HepG2 (cell line): ENCODE data around the gene MINDY2. TPM values are rescaled to one million over a fixed set of nuclear protein-coding genes. Genes with fewer than 3 reads are reported as not detected.

ENCODE experiments used
- ATAC-seq: fragments of 200-7000 bp; cut with Tn5 transposase; 3 replicates; pipeline ENCODE4 v1.9.1; 2020; ENCODE audit warnings: mild to moderate bottlenecking, moderate library complexity
- BruUV-seq: library from RNA; stranded (reverse); fragments of 400-500 nt; replicated peaks from 2 replicates; lab custom pipeline; 2021; lab: Mats Ljungman, UMichigan
- CTCF ChIA-PET: fragments of 300-600 bp; formaldehyde crosslinking; extraction: SDS; loops from one replicate; lab custom pipeline; 2021; ENCODE audit warnings: low total read pairs, inconsistent platforms, low intra/inter-chr PET ratio; lab: Yijun Ruan, JAX
- POLR2A ChIA-PET: fragments of 350-600 bp; sonication (Branson Sonifier 250); formaldehyde crosslinking; loops from one replicate; lab custom pipeline; 2020; ENCODE audit warnings: antibody characterized with exemption, inconsistent platforms; lab: Yijun Ruan, JAX
- DNase-seq: peaks from one replicate; pipeline ENCODE4 v3.0.0-alpha.2; 2015; ENCODE audit warnings: low spot score
- FAIRE-seq: peaks from 3 replicates; lab custom pipeline; 2011; peaks lifted over from hg19 to GRCh38; lab: Jason Lieb, UNC
- H2AFZ ChIP-seq: one replicate; pipeline ENCODE4 v1.6.1; 2011; ENCODE audit warnings: low read length, inconsistent platforms
- H3K27ac ChIP-seq: fragments of 300-600 bp; 3 replicates; pipeline ENCODE4 v1.8.0; 2011; ENCODE audit warnings: mixed run types, mild to moderate bottlenecking, mixed read lengths, low read length, inconsistent platforms; ENCODE audit not compliant: insufficient read depth; ENCODE audit errors: extremely low read length
- H3K27me3 ChIP-seq, 2 experiments: fragments of 200-600 bp in 1 of 2; 2 replicates in 1 of 2; 3 replicates in 1 of 2; pipeline versions ENCODE4 v1.6.0 to v1.8.0; 2011; ENCODE audit warnings: low read length in 2 of 2, mild to moderate bottlenecking in 2 of 2, moderate library complexity in 2 of 2, inconsistent platforms in 1 of 2; ENCODE audit not compliant: insufficient read depth in 2 of 2, control insufficient read depth in 1 of 2
- H3K36me3 ChIP-seq, 2 experiments: fragments of 200-600 bp in 1 of 2; replicated peaks in 1 of 2; 2 replicates in 1 of 2; 3 replicates in 1 of 2; pipeline versions ENCODE4 v1.5.1 to v1.8.0; 2011; ENCODE audit warnings: low read length in 2 of 2, inconsistent platforms in 1 of 2; ENCODE audit not compliant: insufficient read depth in 2 of 2, control insufficient read depth in 1 of 2
- H3K4me1 ChIP-seq: 2 replicates; pipeline ENCODE4 v1.5.1; 2012; ENCODE audit warnings: low read length, inconsistent platforms; ENCODE audit not compliant: insufficient read depth
- H3K4me2 ChIP-seq: 2 replicates; pipeline ENCODE4 v1.6.0; 2011; ENCODE audit warnings: low read depth, low read length, inconsistent platforms
- H3K4me3 ChIP-seq, 3 experiments: fragments of 200-600 bp in 1 of 3; sonication (generic), shearing (Covaris generic) in 1 of 3; replicated peaks in 1 of 3; 2 replicates each; pipeline ENCODE4 v1.5.1; 2011 to 2016; ENCODE audit warnings: low read length in 3 of 3, inconsistent platforms in 2 of 3, low read depth in 2 of 3, mild to moderate bottlenecking in 2 of 3, control low read depth in 1 of 3, mixed read lengths in 1 of 3; ENCODE audit not compliant: insufficient read depth in 1 of 3
- H3K79me2 ChIP-seq: one replicate; pipeline ENCODE4 v1.6.1; 2011; ENCODE audit warnings: low read length, inconsistent platforms; ENCODE audit not compliant: insufficient read depth
- H3K9ac ChIP-seq: 2 replicates; pipeline ENCODE4 v1.6.0; 2011; ENCODE audit warnings: mild to moderate bottlenecking, low read depth, low read length, inconsistent platforms; ENCODE audit not compliant: insufficient read depth
- H3K9me3 ChIP-seq: 2 replicates; pipeline ENCODE4 v1.5.1; 2012; ENCODE audit warnings: mild to moderate bottlenecking, low read length
- H4K20me1 ChIP-seq: 2 replicates; pipeline ENCODE4 v1.6.0; 2011; ENCODE audit warnings: inconsistent platforms, mild to moderate bottlenecking, low read length, moderate library complexity; ENCODE audit not compliant: insufficient read depth
- ADNP ChIP-seq: sonication (generic); formaldehyde crosslinking; IDR thresholded peaks from 2 replicates; pipeline ENCODE4 v1.4.0; 2020; ENCODE audit warnings: missing genetic modification reagents
- CAMTA2 ChIP-seq: sonication (generic); formaldehyde crosslinking; IDR thresholded peaks from 2 replicates; pipeline ENCODE4 v1.4.0; 2020; ENCODE audit warnings: mild to moderate bottlenecking, missing genetic modification reagents, borderline replicate concordance
- ELF3 ChIP-seq: IDR thresholded peaks from 2 replicates; pipeline ENCODE4 v1.6.1; 2016; ENCODE audit warnings: missing genetic modification reagents, missing compliant biosample characterization
- ESRRA ChIP-seq: sonication (generic); formaldehyde crosslinking; IDR thresholded peaks from 2 replicates; pipeline ENCODE4 v1.5.1; 2020; ENCODE audit warnings: mild to moderate bottlenecking, low read depth, missing genetic modification reagents
- FIP1L1 ChIP-seq: fragments of 200-400 bp; formaldehyde crosslinking; IDR thresholded peaks from 2 replicates; pipeline ENCODE4 v1.6.1; 2018; ENCODE audit warnings: low read depth, mild to moderate bottlenecking, low read length, moderate library complexity, borderline replicate concordance; ENCODE audit not compliant: insufficient read depth
- FLYWCH1 ChIP-seq: sonication (generic); formaldehyde crosslinking; IDR thresholded peaks from 2 replicates; pipeline ENCODE4 v1.8.1; 2023; ENCODE audit warnings: mild to moderate bottlenecking, missing genetic modification reagents
- HNRNPK ChIP-seq: fragments of 200-400 bp; formaldehyde crosslinking; IDR thresholded peaks from 2 replicates; pipeline ENCODE4 v1.6.1; 2018; ENCODE audit warnings: low read length, low read depth, moderate library complexity, mild to moderate bottlenecking; ENCODE audit not compliant: poor library complexity, severe bottlenecking
- KAT8 ChIP-seq: IDR thresholded peaks from 2 replicates; pipeline ENCODE4 v1.6.1; 2016; ENCODE audit warnings: missing genetic modification reagents, missing compliant biosample characterization
- MAFF ChIP-seq: IDR thresholded peaks from 2 replicates; pipeline ENCODE4 v1.6.1; 2011; ENCODE audit warnings: low read depth, low read length, improper control_type of control experiment
- RFX1 ChIP-seq: fragments of 450-650 bp; IDR thresholded peaks from 2 replicates; pipeline ENCODE4 v1.6.1; 2017
- ZNF543 ChIP-seq: sonication (generic); formaldehyde crosslinking; IDR thresholded peaks from 2 replicates; pipeline ENCODE4 v1.4.0; 2020; ENCODE audit warnings: mild to moderate bottlenecking, missing genetic modification reagents
- ZNF784 ChIP-seq: sonication (generic); formaldehyde crosslinking; IDR thresholded peaks from 2 replicates; pipeline ENCODE4 v1.5.1; 2020; ENCODE audit warnings: missing genetic modification reagents, mild to moderate bottlenecking, borderline replicate concordance
- ZNF790 ChIP-seq: sonication (generic); formaldehyde crosslinking; IDR thresholded peaks from 2 replicates; pipeline ENCODE4 v1.8.0; 2022; ENCODE audit warnings: missing genetic modification reagents, mild to moderate bottlenecking, borderline replicate concordance
- WGBS: methylation state at CpG from one replicate; pipeline ENCODE4 v1.1.6; 2017; ENCODE audit warnings: low lambda C conversion rate; 5-methylcytosine and 5-hydroxymethylcytosine counted together
- in situ Hi-C: cut with HindIII; loops from 2 replicates; pipeline ENCODE4 v1.10.0; 2017; ENCODE audit warnings: low pct_unique_long_range_greater_than_20kb; ENCODE audit not compliant: extremely low pct_ligation_motif_present
- intact Hi-C: fragments of 100-400 bp; cut with micrococcal nuclease; formaldehyde crosslinking; loops from one replicate; pipeline ENCODE4 v1.10.0; 2022; ENCODE audit not compliant: unreplicated experiment
- polyA plus RNA-seq, 8 experiments: library from polyadenylated mRNA; depleted of rRNA in 3 of 8; stranded (reverse) in 7 of 8; unstranded in 1 of 8; fragments of >200 nt; fragmentation: Illumina TruSeq in 4 of 8; extraction: Trizol in 4 of 8; gene quantifications; 2 replicates each; pipeline versions ENCODE4 v1.2.1 to v1.2.3, GENCODE V29; 2011 to 2016; ENCODE audit warnings: low read depth in 4 of 8, missing spikeins in 1 of 8, mixed read lengths in 1 of 8; ENCODE audit not compliant: insufficient read depth in 1 of 8
- total RNA-seq, 5 experiments: library from RNA; depleted of rRNA; stranded (reverse); fragments of >200 nt; fragmentation: Illumina TruSeq; extraction: Trizol; gene quantifications; 2 replicates each; pipeline ENCODE4 v1.2.3, GENCODE V29; 2016; ENCODE audit warnings: low read depth in 1 of 5

The MINDY2 gene
- total and polyA plus RNA-seq, 2 of the 13 experiments (the other 11 are each of a cell fraction or from before 2014, with no cell fraction given) = 7.2 to 12.6 TPM

- CTCF ChIA-PET = no interaction called here
- no peaks in the 10 kb centered on the region for H3K27me3 ChIP-seq
- no peaks in the 10 kb centered on the region for H3K9me3 ChIP-seq
- no peak for FAIRE-seq
- peaks cover 25% of the 10 kb centered on the region for H4K20me1 ChIP-seq
- 98% methylated on average over 12 of the region's 12 CpGs for WGBS
- TF ChIP-seq KAT8 = no peak
- peak; percentile 90 for TF ChIP-seq HNRNPK
- TF ChIP-seq ELF3 (CRISPR knock-in tag) = no peak
- TF ChIP-seq ESRRA (CRISPR knock-in tag) = no peak
- TF ChIP-seq FIP1L1 = no peak
- TF ChIP-seq, all 625 proteins: peak for 1
- intact Hi-C loops (no loop called here), in situ Hi-C loops (no loop called here)
- DNase-seq (no peak), ATAC-seq (no peak)
- Histone ChIP-seq H3K27ac (no peak overlapping the region), H3K4me3 (no peak overlapping the region), H3K4me2 (no peak overlapping the region), H3K4me1 (peaks cover 26% of the 10 kb centered on the region), H3K79me2 (peaks cover 92% of the 10 kb centered on the region), H3K36me3 (peaks cover 0 to 3% of the 10 kb centered on the region in 2 experiments; a peak in 1 of 5 replicates), H3K9ac (no peak overlapping the region), H2AFZ (no peak overlapping the region)
- no TSS peak for BruUV-seq
- POLR2A ChIA-PET = interaction anchor here (0.7 kb wide), 1 partner anchor 8 kb away, joined by 3 read pairs; no protein-coding TSS in a partner anchor
Measured at GRCh38 chr15:58726867-58727266, 44.2 kb upstream of the MINDY2 start.

- H2AFZ ChIP-seq = no peak overlapping the region
- no TSS peak for BruUV-seq
- DNase-seq = no peak
- POLR2A ChIA-PET = no interaction called here
- H3K9ac ChIP-seq = no peak overlapping the region
- H3K27me3 ChIP-seq = no peaks in the 10 kb centered on the region
- H3K79me2 ChIP-seq = peaks cover 95% of the 10 kb centered on the region
- peaks cover 40% of the 10 kb centered on the region for H3K4me1 ChIP-seq
- 97% methylated on average over 5 of the region's 5 CpGs for WGBS
- H4K20me1 ChIP-seq = peaks cover 34% of the 10 kb centered on the region
- in situ Hi-C loops = no loop called here
- intact Hi-C loops = no loop called here
- no peak overlapping the region for H3K27ac ChIP-seq
- CTCF ChIA-PET = no interaction called here
- no peak overlapping the region for H3K4me3 ChIP-seq
- no peak overlapping the region for H3K4me2 ChIP-seq
- TF ChIP-seq MAFF (no peak), ZNF790 (CRISPR knock-in tag) (no peak), RFX1 (no peak), CAMTA2 (CRISPR knock-in tag) (no peak), FLYWCH1 (no peak), ZNF543 (CRISPR knock-in tag) (no peak), ADNP (no peak), ZNF784 (CRISPR knock-in tag) (no peak)
- peaks cover 0 to 3% of the 10 kb centered on the region in 2 experiments; a peak in 1 of 5 replicates for H3K36me3 ChIP-seq
- no peak for FAIRE-seq
- ATAC-seq = no peak
- H3K9me3 ChIP-seq = no peaks in the 10 kb centered on the region
Measured at GRCh38 chr15:58731756-58732535, 39.2 kb upstream of the MINDY2 start.
